ENCODE data around the gene CDK1. TPM values are rescaled to one million over a fixed set of nuclear protein-coding genes. Genes with fewer than 3 reads are reported as not detected.
A peak's percentile ranks its signal among the peaks of the same experiment; 100 is the strongest.
"Not testable (repeated sequence)": the region's sequence is repeated elsewhere in the genome, so short reads cannot be mapped to it uniquely, and the experiment has no call there.

CDK1 gene
- total and polyA plus RNA-seq, 4 donors, result 1.2 to 3.3 (median 2.6) TPM

- H3K4me3 ChIP-seq (ENCODE audit: low read length in 2 of 2), result no peak overlapping the region
- intact Hi-C loops (cut with DNase I), result no loop called here
These were observed 47.2 kb downstream of the CDK1 start for GRCh38 chr10:60825520-60825919.

GRCh38 chr10:60827791-60828488 is 49.7 kb downstream of the CDK1 start:
- DNase-seq, result no peak
- WGBS, 2 donors, result 30 to 34% methylated on average over 5 of the region's 5 CpGs
- no peaks in the 10 kb centered on the region for H3K27me3 ChIP-seq (ENCODE audit: control insufficient read depth in 1 of 2, insufficient read depth in 2 of 2, low read length in 1 of 2)
- H3K4me3 ChIP-seq (ENCODE audit: low read length in 2 of 2), result no peak overlapping the region
- H3K36me3 ChIP-seq (ENCODE audit: control insufficient read depth in 1 of 2, insufficient read depth in 2 of 2, low read length in 1 of 2), result no peaks in the 10 kb centered on the region
- no peak overlapping the region for H3K27ac ChIP-seq (ENCODE audit: low read depth in 1 of 2, low read length in 2 of 2)
- ATAC-seq (ENCODE audit: low FRiP score), result peak; percentile 38
- H3K4me1 ChIP-seq (ENCODE audit: control insufficient read depth in 1 of 2, insufficient read depth in 2 of 2, low read length in 2 of 2), result no peaks in the 10 kb centered on the region
- intact Hi-C loops (cut with DNase I), result no loop called here
- no peaks in the 10 kb centered on the region for H3K9me3 ChIP-seq (ENCODE audit: control insufficient read depth, low read length)

More at GRCh38 chr10:60825520-60825919, 47.2 kb downstream of the CDK1 start:
- Histone ChIP-seq H3K36me3 (ENCODE audit: control insufficient read depth in 1 of 2, insufficient read depth in 2 of 2, low read length in 1 of 2) (no peaks in the 10 kb centered on the region), H3K9me3 (ENCODE audit: control insufficient read depth, low read length) (no peaks in the 10 kb centered on the region), H3K4me1 (ENCODE audit: control insufficient read depth in 1 of 2, insufficient read depth in 2 of 2, low read length in 2 of 2) (no peaks in the 10 kb centered on the region), H3K27ac (ENCODE audit: low read depth in 1 of 2, low read length in 2 of 2) (no peak overlapping the region), H3K27me3 (ENCODE audit: control insufficient read depth in 1 of 2, insufficient read depth in 2 of 2, low read length in 1 of 2) (no peaks in the 10 kb centered on the region)
- ATAC-seq (ENCODE audit: low FRiP score), result no peak
- DNase-seq, result no peak
- 85 to 90% methylated on average over 4 of the region's 4 CpGs for WGBS, 2 donors

DNA sequence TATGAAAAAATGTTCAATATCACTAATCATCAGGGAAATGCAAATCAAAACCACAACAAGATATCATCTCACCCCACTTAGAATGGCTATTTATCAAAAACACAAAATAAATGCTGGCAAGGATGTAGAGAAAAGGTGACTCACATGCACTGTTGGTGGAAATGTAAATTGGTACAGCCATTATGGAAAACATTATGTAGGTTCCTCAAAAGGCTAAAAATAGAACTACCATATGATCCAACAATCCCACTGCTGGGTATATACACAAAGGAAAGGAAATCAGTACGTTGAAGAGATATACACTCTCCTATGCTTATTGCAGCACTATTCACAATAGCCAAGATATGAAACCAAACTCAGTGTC is 50.2 kb downstream of the CDK1 start:
- ATAC-seq (ENCODE audit: low FRiP score), result no peak
- intact Hi-C loops (cut with DNase I), result no loop called here
- 38 to 43% methylated on average over 1 of the region's 1 CpG for WGBS, 2 donors
- no peaks in the 10 kb centered on the region for H3K4me1 ChIP-seq (ENCODE audit: control insufficient read depth in 1 of 2, insufficient read depth in 2 of 2, low read length in 2 of 2)
- H3K9me3 ChIP-seq (ENCODE audit: control insufficient read depth, low read length), result no peaks in the 10 kb centered on the region
- DNase-seq, result no peak
- H3K27ac ChIP-seq (ENCODE audit: low read depth in 1 of 2, low read length in 2 of 2), result no peak overlapping the region
- H3K36me3 ChIP-seq (ENCODE audit: control insufficient read depth in 1 of 2, insufficient read depth in 2 of 2, low read length in 1 of 2), result no peaks in the 10 kb centered on the region
- H3K4me3 ChIP-seq (ENCODE audit: low read length in 2 of 2), result no peak overlapping the region
- H3K27me3 ChIP-seq (ENCODE audit: control insufficient read depth in 1 of 2, insufficient read depth in 2 of 2, low read length in 1 of 2), result no peaks in the 10 kb centered on the region

GRCh38 chr10:60832136-60832535 is 53.9 kb downstream of the CDK1 start:
- H3K4me3 ChIP-seq (ENCODE audit: low read length in 2 of 2); DNase-seq; H3K4me1 ChIP-seq (ENCODE audit: control insufficient read depth in 1 of 2, insufficient read depth in 2 of 2, low read length in 2 of 2); H3K27ac ChIP-seq (ENCODE audit: low read depth in 1 of 2, low read length in 2 of 2); ATAC-seq (ENCODE audit: low FRiP score); H3K27me3 ChIP-seq (ENCODE audit: control insufficient read depth in 1 of 2, insufficient read depth in 2 of 2, low read length in 1 of 2); H3K9me3 ChIP-seq (ENCODE audit: control insufficient read depth, low read length); H3K36me3 ChIP-seq (ENCODE audit: control insufficient read depth in 1 of 2, insufficient read depth in 2 of 2, low read length in 1 of 2); intact Hi-C loops (cut with DNase I): not testable (repeated sequence)
- 95 to 98% methylated on average over 4 of the region's 4 CpGs for WGBS, 2 donors

DNA sequence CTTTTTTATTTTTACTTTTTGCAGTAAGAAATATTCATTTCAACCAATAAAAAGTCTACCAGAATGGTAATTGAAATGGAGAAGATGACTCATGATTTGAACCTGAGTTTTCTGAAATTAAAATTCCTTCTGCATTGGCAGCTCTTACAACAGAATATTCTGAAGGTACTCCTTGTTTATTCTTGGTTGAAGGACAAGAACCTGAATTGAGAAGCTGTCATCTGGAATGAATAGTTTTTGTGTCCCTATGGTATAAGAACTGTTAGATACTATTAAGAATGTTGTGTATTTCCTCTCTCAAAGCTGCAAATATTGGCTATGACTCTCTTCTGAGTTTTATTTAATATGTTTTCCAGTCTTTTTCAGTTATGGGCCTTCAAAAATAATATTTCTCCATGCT is 56.1 kb downstream of the CDK1 start:
- DNase-seq (no peak), ATAC-seq (ENCODE audit: low FRiP score) (no peak)
- no peaks in the 10 kb centered on the region for H3K36me3 ChIP-seq (ENCODE audit: control insufficient read depth in 1 of 2, insufficient read depth in 2 of 2, low read length in 1 of 2)
- H3K27ac ChIP-seq (ENCODE audit: low read depth in 1 of 2, low read length in 2 of 2), result no peak overlapping the region
- H3K4me3 ChIP-seq (ENCODE audit: low read length in 2 of 2), result no peak overlapping the region
- intact Hi-C loops (cut with DNase I), result no loop called here
- H3K27me3 ChIP-seq (ENCODE audit: control insufficient read depth in 1 of 2, insufficient read depth in 2 of 2, low read length in 1 of 2), result no peaks in the 10 kb centered on the region
- no peaks in the 10 kb centered on the region for H3K9me3 ChIP-seq (ENCODE audit: control insufficient read depth, low read length)
- no peaks in the 10 kb centered on the region for H3K4me1 ChIP-seq (ENCODE audit: control insufficient read depth in 1 of 2, insufficient read depth in 2 of 2, low read length in 2 of 2)

GRCh38 chr10:60835049-60835448 is 56.8 kb downstream of the CDK1 start:
- WGBS, 2 donors, result 85 to 87% methylated on average over 2 of the region's 2 CpGs
- Histone ChIP-seq H3K27ac (ENCODE audit: low read depth in 1 of 2, low read length in 2 of 2) (no peak overlapping the region), H3K9me3 (ENCODE audit: control insufficient read depth, low read length) (no peaks in the 10 kb centered on the region), H3K4me1 (ENCODE audit: control insufficient read depth in 1 of 2, insufficient read depth in 2 of 2, low read length in 2 of 2) (no peaks in the 10 kb centered on the region), H3K4me3 (ENCODE audit: low read length in 2 of 2) (no peak overlapping the region), H3K27me3 (ENCODE audit: control insufficient read depth in 1 of 2, insufficient read depth in 2 of 2, low read length in 1 of 2) (no peaks in the 10 kb centered on the region), H3K36me3 (ENCODE audit: control insufficient read depth in 1 of 2, insufficient read depth in 2 of 2, low read length in 1 of 2) (no peaks in the 10 kb centered on the region)
- ATAC-seq (ENCODE audit: low FRiP score) (peak; percentile 29), DNase-seq (no peak)
- intact Hi-C loops (cut with DNase I), result no loop called here

- ATAC-seq (ENCODE audit: low FRiP score); H3K27ac ChIP-seq (ENCODE audit: low read depth in 1 of 2, low read length in 2 of 2); H3K36me3 ChIP-seq (ENCODE audit: control insufficient read depth in 1 of 2, insufficient read depth in 2 of 2, low read length in 1 of 2); H3K4me1 ChIP-seq (ENCODE audit: control insufficient read depth in 1 of 2, insufficient read depth in 2 of 2, low read length in 2 of 2); H3K27me3 ChIP-seq (ENCODE audit: control insufficient read depth in 1 of 2, insufficient read depth in 2 of 2, low read length in 1 of 2); H3K4me3 ChIP-seq (ENCODE audit: low read length in 2 of 2); H3K9me3 ChIP-seq (ENCODE audit: control insufficient read depth, low read length); DNase-seq; intact Hi-C loops (cut with DNase I): not testable (repeated sequence)
- WGBS, 2 donors, result 97% methylated on average over 10 of the region's 10 CpGs
These were observed 62.9 kb downstream of the CDK1 start for GRCh38 chr10:60841227-60841626.

DNA sequence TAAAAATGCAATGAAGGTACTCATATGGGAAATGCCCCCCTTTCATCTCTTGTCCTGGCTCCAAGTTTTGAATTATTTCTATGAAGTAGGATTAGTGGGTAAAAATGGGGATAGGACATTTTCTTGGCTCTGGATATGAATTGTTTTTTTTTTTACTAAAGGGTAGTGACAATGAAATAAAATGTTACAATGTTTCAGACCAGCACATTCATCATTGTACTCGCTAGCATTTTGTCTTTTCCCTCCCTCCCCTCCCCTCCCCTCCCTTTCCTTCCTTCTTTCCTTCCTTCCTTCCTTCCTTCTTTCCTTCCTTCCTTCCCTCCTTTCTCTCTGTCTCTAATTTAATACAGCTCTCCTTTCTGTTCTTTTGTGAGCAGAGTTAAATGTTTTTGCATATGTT is 64.4 kb downstream of the CDK1 start:
- DNase-seq (no peak), ATAC-seq (ENCODE audit: low FRiP score) (no peak)
- intact Hi-C loops (cut with DNase I), result no loop called here
- H3K36me3 ChIP-seq (ENCODE audit: control insufficient read depth in 1 of 2, insufficient read depth in 2 of 2, low read length in 1 of 2), result no peaks in the 10 kb centered on the region
- H3K4me1 ChIP-seq (ENCODE audit: control insufficient read depth in 1 of 2, insufficient read depth in 2 of 2, low read length in 2 of 2), result no peaks in the 10 kb centered on the region
- H3K27me3 ChIP-seq (ENCODE audit: control insufficient read depth in 1 of 2, insufficient read depth in 2 of 2, low read length in 1 of 2), result no peaks in the 10 kb centered on the region
- no peak overlapping the region for H3K4me3 ChIP-seq (ENCODE audit: low read length in 2 of 2)
- H3K9me3 ChIP-seq (ENCODE audit: control insufficient read depth, low read length), result no peaks in the 10 kb centered on the region
- 92 to 95% methylated on average over 1 of the region's 1 CpG for WGBS, 2 donors
- H3K27ac ChIP-seq (ENCODE audit: low read depth in 1 of 2, low read length in 2 of 2), result no peak overlapping the region

All from aorta (tissue), 5 donors.